CD4-positive, alpha-beta T cell (primary cell): ENCODE results near the gene CASP4. TPM values are rescaled to one million over a fixed set of nuclear protein-coding genes. Genes with fewer than 3 reads are reported as not detected.

ENCODE experiments used
- ATAC-seq: fragments of 200-7000 bp; cut with Tn5 transposase; one replicate; pipeline ENCODE4 v1.10.0; 2022; ENCODE audit warnings: mild to moderate bottlenecking; ENCODE audit not compliant: poor library complexity
- CTCF ChIA-PET: fragments of 350-600 bp; sonication (Branson Sonifier 250); formaldehyde crosslinking; loops from one replicate; lab custom pipeline; 2021; ENCODE audit warnings: antibody characterized with exemption, inconsistent platforms; lab: Charles Lee
- POLR2A ChIA-PET: fragments of 350-600 bp; sonication (Branson Sonifier 250); formaldehyde crosslinking; loops from one replicate; lab custom pipeline; 2021; ENCODE audit warnings: antibody characterized with exemption, inconsistent platforms; lab: Charles Lee
- DNase-seq, 14 experiments: peaks; one replicate each; pipeline ENCODE4 v3.0.0-alpha.2; 2013 to 2020; ENCODE audit warnings: mixed read lengths in 2 of 14
- H3K27ac ChIP-seq, 2 donors: one replicate each; pipeline versions ENCODE4 v1.5.1 to v1.7.0; 2013; ENCODE audit warnings: low read length in 2 of 2, low read depth in 1 of 2, mild to moderate bottlenecking in 1 of 2
- H3K27me3 ChIP-seq, 2 experiments: 1 replicate in 1 of 2; 2 replicates in 1 of 2; pipeline versions ENCODE4 v1.6.1 to v1.7.0; 2013; ENCODE audit warnings: low read length in 2 of 2, control low read depth in 1 of 2, mild to moderate bottlenecking in 1 of 2, moderate library complexity in 1 of 2; ENCODE audit not compliant: insufficient read depth in 2 of 2, control insufficient read depth in 1 of 2
- H3K36me3 ChIP-seq: one replicate; pipeline ENCODE4 v1.6.1; 2013; ENCODE audit warnings: low read length, control low read depth; ENCODE audit not compliant: insufficient read depth
- H3K4me1 ChIP-seq: one replicate; pipeline ENCODE4 v1.6.1; 2013; ENCODE audit warnings: low read length, control low read depth; ENCODE audit not compliant: insufficient read depth
- H3K4me3 ChIP-seq: one replicate; pipeline ENCODE4 v1.5.1; 2013; ENCODE audit warnings: mild to moderate bottlenecking, low read length, moderate library complexity
- H3K9me3 ChIP-seq, 2 experiments: 1 replicate in 1 of 2; 2 replicates in 1 of 2; pipeline versions ENCODE4 v1.6.1 to v1.7.0; 2013; ENCODE audit warnings: low read length in 2 of 2, mild to moderate bottlenecking in 2 of 2, control low read depth in 1 of 2, moderate library complexity in 1 of 2; ENCODE audit not compliant: control insufficient read depth in 1 of 2, insufficient read depth in 1 of 2
- H3K27ac Mint-ChIP-seq: one replicate; pipeline ENCODE4 v1.8.0; 2020; ENCODE audit warnings: mixed read lengths
- H3K27me3 Mint-ChIP-seq: one replicate; pipeline ENCODE4 v1.8.0; 2021; ENCODE audit warnings: mixed read lengths
- H3K36me3 Mint-ChIP-seq: one replicate; pipeline ENCODE4 v1.8.0; 2021; ENCODE audit warnings: low read depth, mixed read lengths
- H3K4me1 Mint-ChIP-seq: one replicate; pipeline ENCODE4 v1.8.0; 2021; ENCODE audit warnings: low read depth, mixed read lengths
- H3K4me3 Mint-ChIP-seq: one replicate; pipeline ENCODE4 v1.8.0; 2020; ENCODE audit warnings: mild to moderate bottlenecking, mixed read lengths
- H3K9me3 Mint-ChIP-seq: one replicate; pipeline ENCODE4 v1.8.0; 2020; ENCODE audit warnings: mixed read lengths
- CTCF ChIP-seq: fragments of 200-600 bp; IDR thresholded peaks from one replicate; pipeline ENCODE4 v1.8.0; 2022; ENCODE audit warnings: antibody characterized with exemption, mild to moderate bottlenecking
- intact Hi-C, 2 experiments: fragments of 100-400 bp; cut with DNase I in 1 of 2; cut with micrococcal nuclease in 1 of 2; formaldehyde crosslinking; loops; one replicate each; pipeline versions ENCODE4 v1.15.1 to v1.9.0; 2023 to 2025; cut with DNase I, micrococcal nuclease
- total RNA-seq, 174 experiments: library from RNA in 2 of 174; stranded (reverse) in 2 of 174; gene quantifications; one replicate each; pipeline ENCODE4 v1.2.3 and lab custom pipeline; 2021 to 2026

Gene CASP4
- total RNA-seq, 2 experiments from 2014 or later, result 54.3 to 56.3 TPM

DNA sequence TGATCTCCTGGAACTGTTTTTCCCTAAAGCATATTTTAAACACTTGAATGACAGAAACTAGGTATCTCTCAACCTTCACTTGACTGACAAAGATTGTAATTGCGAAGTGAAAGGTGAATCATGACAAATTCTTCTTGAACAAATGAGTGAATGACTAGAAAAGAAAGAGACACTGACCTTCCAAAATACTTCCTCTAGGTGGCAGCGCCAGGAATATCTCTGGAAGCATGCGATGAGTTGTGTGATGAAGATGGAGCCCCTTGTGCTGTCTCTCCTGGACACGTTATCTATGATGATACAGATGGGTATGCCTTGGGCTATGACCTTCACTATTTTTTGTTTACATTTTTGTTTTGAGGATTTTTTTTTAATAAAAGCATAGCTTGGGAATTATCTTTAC is 63.1 kb downstream of the CASP4 start:
- Mint-ChIP-seq H3K4me3 (no peak overlapping the region), H3K4me1 (peaks cover 20% of the 10 kb centered on the region), H3K9me3 (no peaks in the 10 kb centered on the region), H3K36me3 (peaks cover 7% of the 10 kb centered on the region), H3K27ac (no peak overlapping the region), H3K27me3 (no peaks in the 10 kb centered on the region)
- no peaks in the 10 kb centered on the region for H3K27me3 ChIP-seq
- H3K9me3 ChIP-seq, result no peaks in the 10 kb centered on the region
- no peak overlapping the region for H3K27ac ChIP-seq
- ChIA-PET CTCF (no interaction called here), POLR2A (no interaction called here)
- ATAC-seq (no peak), DNase-seq (no peak)
- TF ChIP-seq CTCF, result no peak
- H3K4me1 ChIP-seq, result peaks cover 3% of the 10 kb centered on the region
- H3K4me3 ChIP-seq, result no peak overlapping the region
- H3K36me3 ChIP-seq, result peaks cover 8% of the 10 kb centered on the region
- intact Hi-C loops, result no loop called here

- Mint-ChIP-seq H3K36me3 (no peaks in the 10 kb centered on the region), H3K27me3 (no peaks in the 10 kb centered on the region), H3K4me3 (no peak overlapping the region), H3K9me3 (no peaks in the 10 kb centered on the region), H3K4me1 (peaks cover 16% of the 10 kb centered on the region), H3K27ac (no peak overlapping the region)
- H3K27ac ChIP-seq, result no peak overlapping the region
- H3K36me3 ChIP-seq, result no peaks in the 10 kb centered on the region
- CTCF ChIA-PET, result interaction anchor here (1.5 kb wide), 1 partner anchor 18 kb away, joined by 3 read pairs; no protein-coding TSS in a partner anchor
- no peak overlapping the region for H3K4me3 ChIP-seq
- intact Hi-C loops, result no loop called here
- no peaks in the 10 kb centered on the region for H3K9me3 ChIP-seq
- H3K4me1 ChIP-seq, result no peaks in the 10 kb centered on the region
- DNase-seq (no peak), ATAC-seq (no peak)
- no peak for TF ChIP-seq CTCF
- POLR2A ChIA-PET, result no interaction called here
- no peaks in the 10 kb centered on the region for H3K27me3 ChIP-seq
Observed at GRCh38 chr11:104899226-104899625, 69.1 kb downstream of the CASP4 start.

DNA sequence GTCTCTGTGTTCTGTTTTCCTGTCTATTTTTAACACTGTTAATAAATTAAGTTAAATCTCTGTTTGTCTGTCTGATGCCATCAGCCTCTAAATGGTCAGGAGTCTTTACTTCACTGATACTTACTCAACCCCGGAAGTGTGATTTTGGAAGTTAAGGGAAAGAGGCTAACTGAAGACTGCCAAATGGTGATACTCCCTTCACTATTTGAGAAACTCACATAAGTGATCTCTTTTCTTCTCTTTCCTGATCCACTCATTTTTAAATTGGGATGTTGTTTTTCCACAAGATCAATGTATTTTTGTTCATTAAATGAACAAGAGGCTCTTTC is 69.7 kb downstream of the CASP4 start:
- Histone ChIP-seq H3K27me3 (no peaks in the 10 kb centered on the region), H3K4me3 (peak overlapping the region; percentile 11), H3K9me3 (no peaks in the 10 kb centered on the region), H3K36me3 (no peaks in the 10 kb centered on the region), H3K27ac (peak overlapping the region in 1 of 2 donors; percentile 65), H3K4me1 (no peaks in the 10 kb centered on the region)
- H3K4me1 Mint-ChIP-seq, result peaks cover 16% of the 10 kb centered on the region
- CTCF ChIA-PET, result no interaction called here
- H3K9me3 Mint-ChIP-seq, result no peaks in the 10 kb centered on the region
- H3K36me3 Mint-ChIP-seq, result no peaks in the 10 kb centered on the region
- intact Hi-C loops, result no loop called here
- H3K27ac Mint-ChIP-seq, result no peak overlapping the region
- POLR2A ChIA-PET, result no interaction called here
- H3K27me3 Mint-ChIP-seq, result no peaks in the 10 kb centered on the region
- ATAC-seq, result no peak
- no peak overlapping the region for H3K4me3 Mint-ChIP-seq
- no peak for DNase-seq
- TF ChIP-seq CTCF, result no peak
